ENCODE data around the gene GRIK3.

GRCh38 chr1:36922593-36923426, 111.5 kb downstream of the GRIK3 start:
- TF ChIP-seq MAX (IDR thresholded peaks at IDR 0.05) (no peak), CTCF (IDR thresholded peaks at IDR 0.05; ENCODE audit: low read depth, low read length, missing input control) (no peak), GABPA (IDR thresholded peaks at IDR 0.05 in 1 of 2, conservative IDR thresholded peaks at IDR 0.05 in 1 of 2) (no peak), ATF3 (IDR thresholded peaks at IDR 0.05) (no peak), JUND (IDR thresholded peaks at IDR 0.05) (no peak), SP1 (IDR thresholded peaks at IDR 0.05) (no peak), NR2F2 (IDR thresholded peaks at IDR 0.05) (no peak), TAF1 (conservative IDR thresholded peaks at IDR 0.05) (no peak), REST (IDR thresholded peaks at IDR 0.05) (no peak), YY1 (IDR thresholded peaks at IDR 0.05) (no peak), RAD21 (IDR thresholded peaks at IDR 0.05) (no peak), ZBTB33 (IDR thresholded peaks at IDR 0.05) (no peak), FOXA1 (IDR thresholded peaks at IDR 0.05) (no peak)

Measured in liver (tissue), 3 donors.